22Rv1 (cell line): ENCODE data around the gene DIAPH2.

Experiments used
- H3K27ac ChIP-seq: fragments of 450-650 bp; 2 replicates; pipeline ENCODE4 v1.5.1; 2017
- ZFX ChIP-seq: fragments of 450-650 bp; IDR thresholded peaks from 2 replicates; pipeline ENCODE4 v1.6.1; 2017; ENCODE audit warnings: antibody characterized with exemption, borderline replicate concordance
- TF ChIP-seq, protein P1 (sequence below): fragments of 450-650 bp; IDR thresholded peaks from 2 replicates; pipeline ENCODE4 v1.5.1; 2017; ENCODE audit warnings: mild to moderate bottlenecking

DIAPH2 gene

DNA sequence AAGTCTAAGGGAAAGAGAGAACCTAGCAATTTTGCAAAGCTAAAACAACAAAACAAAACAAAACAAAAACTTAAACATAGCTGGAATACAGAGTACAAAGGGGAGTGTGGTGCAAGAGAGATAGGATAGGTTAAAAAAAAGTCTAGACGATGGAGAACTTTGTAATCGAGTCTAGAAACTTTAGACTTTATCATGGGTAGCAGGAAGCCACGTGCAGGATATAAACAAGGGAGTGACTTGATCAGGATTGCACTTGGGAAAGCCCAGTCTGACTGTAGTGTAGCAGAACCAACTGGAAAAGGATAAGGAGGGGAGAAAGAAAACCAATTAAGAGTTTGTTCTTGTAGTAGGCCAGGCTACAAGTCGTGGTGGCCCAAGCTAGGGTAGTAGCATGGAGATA lies 949.2 kb downstream of the DIAPH2 start:
- no peak overlapping the region for H3K27ac ChIP-seq
- TF ChIP-seq, protein P1, sequence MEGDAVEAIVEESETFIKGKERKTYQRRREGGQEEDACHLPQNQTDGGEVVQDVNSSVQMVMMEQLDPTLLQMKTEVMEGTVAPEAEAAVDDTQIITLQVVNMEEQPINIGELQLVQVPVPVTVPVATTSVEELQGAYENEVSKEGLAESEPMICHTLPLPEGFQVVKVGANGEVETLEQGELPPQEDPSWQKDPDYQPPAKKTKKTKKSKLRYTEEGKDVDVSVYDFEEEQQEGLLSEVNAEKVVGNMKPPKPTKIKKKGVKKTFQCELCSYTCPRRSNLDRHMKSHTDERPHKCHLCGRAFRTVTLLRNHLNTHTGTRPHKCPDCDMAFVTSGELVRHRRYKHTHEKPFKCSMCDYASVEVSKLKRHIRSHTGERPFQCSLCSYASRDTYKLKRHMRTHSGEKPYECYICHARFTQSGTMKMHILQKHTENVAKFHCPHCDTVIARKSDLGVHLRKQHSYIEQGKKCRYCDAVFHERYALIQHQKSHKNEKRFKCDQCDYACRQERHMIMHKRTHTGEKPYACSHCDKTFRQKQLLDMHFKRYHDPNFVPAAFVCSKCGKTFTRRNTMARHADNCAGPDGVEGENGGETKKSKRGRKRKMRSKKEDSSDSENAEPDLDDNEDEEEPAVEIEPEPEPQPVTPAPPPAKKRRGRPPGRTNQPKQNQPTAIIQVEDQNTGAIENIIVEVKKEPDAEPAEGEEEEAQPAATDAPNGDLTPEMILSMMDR: no peak
- no peak for TF ChIP-seq ZFX

DNA sequence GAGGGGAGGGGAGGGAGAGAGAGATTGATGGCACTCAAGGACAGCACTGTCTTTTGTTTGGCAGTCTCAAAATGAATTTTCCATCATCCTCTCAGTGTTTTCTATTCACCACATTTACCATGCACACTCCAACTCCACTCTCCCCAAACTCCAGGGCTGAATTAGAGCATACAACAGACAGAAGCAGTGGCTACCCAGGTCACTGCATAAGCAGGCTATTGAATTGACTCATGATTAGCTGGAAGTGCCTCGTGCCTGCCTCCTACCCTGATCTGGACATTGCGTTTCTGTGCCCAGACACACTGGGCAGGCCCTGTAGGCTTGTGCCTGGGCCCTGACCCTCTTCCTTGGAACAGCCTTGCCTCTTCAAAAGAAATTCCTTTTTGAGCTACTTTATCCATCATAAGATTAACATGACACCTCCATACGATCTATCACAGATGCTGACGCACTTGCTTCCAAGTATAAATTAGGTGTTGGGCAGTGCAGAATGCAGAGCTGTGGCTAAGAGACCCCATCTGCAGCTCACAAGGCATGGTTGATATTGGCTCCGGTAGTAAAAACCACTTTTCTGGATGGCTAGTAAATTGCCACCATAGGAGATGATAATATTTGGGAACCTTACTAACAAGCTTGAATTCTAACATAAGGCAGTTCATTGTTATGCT lies 952.0 kb downstream of the DIAPH2 start:
- no peak overlapping the region for H3K27ac ChIP-seq
- no peak for TF ChIP-seq ZFX

DNA sequence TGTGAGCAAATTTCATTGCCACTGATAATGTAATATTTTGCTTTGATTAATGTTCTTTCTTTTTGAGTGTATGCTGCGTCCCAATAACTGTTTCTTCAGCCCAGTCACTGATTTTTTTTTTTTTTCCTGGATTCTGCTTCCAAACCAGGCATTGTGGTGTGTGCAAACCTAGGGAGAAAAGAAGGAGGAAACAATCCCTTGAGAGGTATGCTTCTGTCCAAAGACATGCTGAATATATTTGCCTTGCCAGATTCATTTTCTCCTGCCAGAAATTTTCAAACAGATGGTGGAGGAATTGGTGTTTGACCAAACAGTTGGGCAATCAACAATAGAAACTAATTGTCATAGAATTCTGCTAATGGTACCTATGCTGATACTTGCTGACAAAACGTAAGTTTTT lies 952.6 kb downstream of the DIAPH2 start:
- H3K27ac ChIP-seq: no peak overlapping the region
- no peak for TF ChIP-seq ZFX
- TF ChIP-seq, protein P1: no peak

DNA sequence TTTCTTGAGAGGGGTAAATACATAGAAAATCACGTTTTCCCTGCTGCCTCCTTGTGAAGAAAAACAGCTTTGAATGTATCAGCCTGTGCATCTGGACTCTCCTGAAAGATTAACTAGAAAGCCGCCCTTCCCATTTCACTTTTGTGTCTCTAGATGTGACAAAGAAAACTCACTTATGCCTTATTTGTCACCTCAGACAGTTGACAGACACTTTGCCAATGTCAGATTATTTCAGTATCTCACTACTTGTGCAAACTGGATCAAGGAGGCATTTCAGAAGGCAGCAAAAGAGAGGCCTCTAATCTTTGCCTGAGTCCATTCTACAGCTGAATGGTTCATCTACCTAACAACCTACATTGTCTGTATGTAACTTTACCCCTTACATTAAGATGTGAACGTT lies 954.0 kb downstream of the DIAPH2 start:
- no peak overlapping the region for H3K27ac ChIP-seq
- TF ChIP-seq, protein P1: no peak
- TF ChIP-seq ZFX: no peak

DNA sequence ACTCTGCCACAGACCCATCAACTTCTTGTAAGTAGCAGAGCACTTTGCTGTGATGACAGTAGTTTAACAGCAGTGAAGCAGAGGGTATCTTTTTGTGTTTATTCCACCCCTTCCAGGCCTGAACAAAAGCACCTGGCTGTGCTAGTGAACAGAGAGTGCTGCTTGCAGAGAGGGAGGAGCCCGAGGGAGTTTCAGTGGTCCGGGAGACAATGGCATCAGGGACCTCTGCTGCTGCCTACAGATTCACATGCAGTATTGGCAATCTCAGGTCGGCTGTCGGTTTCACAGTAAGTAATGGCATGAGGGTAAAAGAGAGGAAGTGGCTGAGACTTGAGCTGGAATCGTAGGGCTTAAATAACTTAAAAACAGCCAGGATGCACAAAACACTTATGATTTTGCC lies 954.9 kb downstream of the DIAPH2 start:
- TF ChIP-seq, protein P1: no peak
- no peak for TF ChIP-seq ZFX

More for the DNA sequence above, 954.9 kb downstream of the DIAPH2 start:
- no peak overlapping the region for H3K27ac ChIP-seq
